Hematopoietic multipotent progenitor cell treated with erythropoietin and hydrocortisone succinate and interleukin-3 and kit ligand, for 6 days (in vitro differentiated cells): ENCODE data around the gene DOCK4.

Experiments used
- DNase-seq: peaks from one replicate; pipeline ENCODE4 v3.0.0-alpha.2; 2015

DOCK4 gene

GRCh38 chr7:112045222-112045621 lies 161.0 kb downstream of the DOCK4 start:
- no peak for DNase-seq

GRCh38 chr7:112042631-112043030 lies 163.6 kb downstream of the DOCK4 start:
- no peak for DNase-seq

- no peak for DNase-seq
These were observed 167.8 kb downstream of the DOCK4 start for GRCh38 chr7:112038353-112038752.

GRCh38 chr7:112036071-112036470 lies 170.1 kb downstream of the DOCK4 start:
- DNase-seq: no peak

GRCh38 chr7:112031689-112032088 lies 174.5 kb downstream of the DOCK4 start:
- no peak for DNase-seq

GRCh38 chr7:112025556-112025955 lies 180.6 kb downstream of the DOCK4 start:
- DNase-seq: no peak

GRCh38 chr7:112023786-112024185 lies 182.4 kb downstream of the DOCK4 start:
- DNase-seq: no peak

GRCh38 chr7:112023282-112023681 lies 182.9 kb downstream of the DOCK4 start:
- DNase-seq: no peak

- DNase-seq: no peak
These were observed 184.1 kb downstream of the DOCK4 start for GRCh38 chr7:112022128-112022527.

- DNase-seq: no peak
These were observed 184.7 kb downstream of the DOCK4 start for GRCh38 chr7:112021379-112022044.

GRCh38 chr7:112020800-112021199 lies 185.4 kb downstream of the DOCK4 start:
- no peak for DNase-seq

GRCh38 chr7:112019932-112020331 lies 186.3 kb downstream of the DOCK4 start:
- no peak for DNase-seq

- no peak for DNase-seq
These were observed 187.7 kb downstream of the DOCK4 start for GRCh38 chr7:112018305-112019030.

GRCh38 chr7:112015146-112015545 lies 191.1 kb downstream of the DOCK4 start:
- DNase-seq: no peak

GRCh38 chr7:112014347-112014746 lies 191.9 kb downstream of the DOCK4 start:
- DNase-seq: no peak

- no peak for DNase-seq
These were observed 192.9 kb downstream of the DOCK4 start for GRCh38 chr7:112013274-112013673.

GRCh38 chr7:112012242-112012641 lies 194.0 kb downstream of the DOCK4 start:
- DNase-seq: no peak

- DNase-seq: no peak
These were observed 195.2 kb downstream of the DOCK4 start for GRCh38 chr7:112010994-112011393.

GRCh38 chr7:112010109-112010508 lies 196.1 kb downstream of the DOCK4 start:
- DNase-seq: no peak

GRCh38 chr7:112009081-112009480 lies 197.1 kb downstream of the DOCK4 start:
- no peak for DNase-seq

GRCh38 chr7:112007185-112007584 lies 199.0 kb downstream of the DOCK4 start:
- DNase-seq: no peak

GRCh38 chr7:112006071-112006470 lies 200.1 kb downstream of the DOCK4 start:
- no peak for DNase-seq

GRCh38 chr7:112005205-112005775 lies 200.9 kb downstream of the DOCK4 start:
- no peak for DNase-seq

- no peak for DNase-seq
These were observed 204.9 kb downstream of the DOCK4 start for GRCh38 chr7:112001091-112001826.
